OCI-LY1 (cell line): ENCODE measurements around the gene HPSE2.

ENCODE experiments used
- H2AFZ ChIP-seq: fragments of 200-600 bp; sonication (generic), shearing (Covaris generic); 2 replicates; pipeline ENCODE4 v1.6.0; 2014; ENCODE audit warnings: antibody characterized with exemption, mild to moderate bottlenecking, low read length
- H3F3A ChIP-seq: fragments of 200-600 bp; sonication (generic), shearing (Covaris generic); 2 replicates; pipeline ENCODE4 v1.6.0; 2014; ENCODE audit warnings: mild to moderate bottlenecking, antibody characterized with exemption, low read length, moderate library complexity; ENCODE audit not compliant: insufficient read depth
- H3K27ac ChIP-seq: fragments of 200-600 bp; sonication (generic); 2 replicates; pipeline ENCODE4 v1.5.1; 2014; ENCODE audit warnings: low read length, mixed run types, mild to moderate bottlenecking, low read depth; ENCODE audit not compliant: poor library complexity, severe bottlenecking
- H3K27me3 ChIP-seq: fragments of 200-600 bp; sonication (generic); 2 replicates; pipeline ENCODE4 v1.6.0; 2014; ENCODE audit warnings: antibody characterized with exemption, mild to moderate bottlenecking, low read length, moderate library complexity; ENCODE audit not compliant: insufficient read depth
- H3K36me3 ChIP-seq: fragments of 200-600 bp; sonication (generic); 2 replicates; pipeline ENCODE4 v1.6.1; 2014; ENCODE audit warnings: mild to moderate bottlenecking, antibody characterized with exemption, low read length, moderate library complexity, mixed read lengths; ENCODE audit not compliant: insufficient read depth
- H3K4me1 ChIP-seq: fragments of 200-600 bp; sonication (generic); 2 replicates; pipeline ENCODE4 v1.5.1; 2014; ENCODE audit warnings: mild to moderate bottlenecking, low read length, moderate library complexity; ENCODE audit not compliant: insufficient read depth, severe bottlenecking
- H3K4me2 ChIP-seq: fragments of 200-600 bp; sonication (generic), shearing (Covaris generic); 2 replicates; pipeline ENCODE4 v1.6.1; 2014; ENCODE audit warnings: low read length
- H3K4me3 ChIP-seq: fragments of 200-600 bp; sonication (generic); 2 replicates; pipeline ENCODE4 v1.5.1; 2014; ENCODE audit warnings: low read length, low read depth, mild to moderate bottlenecking, mixed read lengths; ENCODE audit not compliant: poor library complexity, severe bottlenecking
- H3K79me2 ChIP-seq: fragments of 200-600 bp; shearing (Covaris generic); 2 replicates; pipeline ENCODE4 v1.6.1; 2016; ENCODE audit warnings: mixed run types, low read length, mixed read lengths; ENCODE audit not compliant: insufficient read depth
- H3K9ac ChIP-seq: fragments of 200-600 bp; sonication (generic), shearing (Covaris generic); 2 replicates; pipeline ENCODE4 v1.6.1; 2014; ENCODE audit warnings: mild to moderate bottlenecking, low read length, mixed read lengths
- H3K9me2 ChIP-seq: fragments of 200-600 bp; sonication (generic), shearing (Covaris generic); 2 replicates; pipeline ENCODE4 v1.6.1; 2014; ENCODE audit warnings: low read depth, mild to moderate bottlenecking, low read length, mixed read lengths
- H3K9me3 ChIP-seq: fragments of 200-600 bp; shearing (Covaris generic); 2 replicates; pipeline ENCODE4 v1.6.1; 2014; ENCODE audit warnings: low read length, mixed read lengths
- H4K20me1 ChIP-seq: fragments of 200-600 bp; sonication (generic), shearing (Covaris generic); 2 replicates; pipeline ENCODE4 v1.6.0; 2016; ENCODE audit warnings: mild to moderate bottlenecking, low read length; ENCODE audit not compliant: insufficient read depth
- CTCF ChIP-seq: fragments of 200-600 bp; sonication (generic), shearing (Covaris generic); IDR thresholded peaks from 2 replicates; pipeline ENCODE4 v1.5.1; 2017; ENCODE audit warnings: mild to moderate bottlenecking, antibody characterized with exemption, low read length, moderate library complexity, mixed read lengths
- EZH2 ChIP-seq: fragments of 200-600 bp; sonication (generic), shearing (Covaris generic); IDR thresholded peaks from 2 replicates; pipeline ENCODE4 v1.8.0; 2017; ENCODE audit warnings: borderline replicate concordance, mixed run types, mild to moderate bottlenecking, antibody characterized with exemption, low read length, moderate library complexity, mixed read lengths

HPSE2 gene

GRCh38 chr10:98608411-98608810, 627.2 kb downstream of the HPSE2 start:
- Histone ChIP-seq H3K79me2 (no peaks in the 10 kb centered on the region), H3K4me2 (no peak overlapping the region), H4K20me1 (no peaks in the 10 kb centered on the region), H3F3A (no peaks in the 10 kb centered on the region), H3K9me3 (no peaks in the 10 kb centered on the region), H3K9ac (no peak overlapping the region), H3K27ac (no peak overlapping the region), H3K4me3 (no peak overlapping the region), H3K9me2 (no peaks in the 10 kb centered on the region), H3K27me3 (no peaks in the 10 kb centered on the region), H3K4me1 (no peaks in the 10 kb centered on the region), H3K36me3 (no peaks in the 10 kb centered on the region), H2AFZ (no peak overlapping the region)
- TF ChIP-seq CTCF (no peak), EZH2 (no peak)

- no peak overlapping the region for H3K27ac ChIP-seq
- TF ChIP-seq EZH2 (no peak), CTCF (no peak)
- no peaks in the 10 kb centered on the region for H4K20me1 ChIP-seq
- no peak overlapping the region for H3K4me2 ChIP-seq
- no peaks in the 10 kb centered on the region for H3F3A ChIP-seq
- H3K9ac ChIP-seq, result no peak overlapping the region
- no peaks in the 10 kb centered on the region for H3K9me3 ChIP-seq
- no peaks in the 10 kb centered on the region for H3K9me2 ChIP-seq
- no peaks in the 10 kb centered on the region for H3K79me2 ChIP-seq
- H3K27me3 ChIP-seq, result no peaks in the 10 kb centered on the region
- no peaks in the 10 kb centered on the region for H3K4me1 ChIP-seq
- no peak overlapping the region for H3K4me3 ChIP-seq
- no peak overlapping the region for H2AFZ ChIP-seq
- no peaks in the 10 kb centered on the region for H3K36me3 ChIP-seq
Measured at GRCh38 chr10:98602224-98602623, 633.4 kb downstream of the HPSE2 start.

GRCh38 chr10:98599032-98599610, 636.5 kb downstream of the HPSE2 start:
- no peak overlapping the region for H3K9ac ChIP-seq
- H3K4me2 ChIP-seq, result no peak overlapping the region
- no peaks in the 10 kb centered on the region for H3K9me2 ChIP-seq
- H3F3A ChIP-seq, result no peaks in the 10 kb centered on the region
- H3K9me3 ChIP-seq, result no peaks in the 10 kb centered on the region
- H3K4me3 ChIP-seq, result no peak overlapping the region
- no peak overlapping the region for H3K27ac ChIP-seq
- H2AFZ ChIP-seq, result no peak overlapping the region
- no peaks in the 10 kb centered on the region for H3K36me3 ChIP-seq
- no peaks in the 10 kb centered on the region for H4K20me1 ChIP-seq
- no peaks in the 10 kb centered on the region for H3K79me2 ChIP-seq
- no peaks in the 10 kb centered on the region for H3K27me3 ChIP-seq
- no peaks in the 10 kb centered on the region for H3K4me1 ChIP-seq
- TF ChIP-seq CTCF, result no peak
- no peak for TF ChIP-seq EZH2
